AG04450 (cell line): ENCODE measurements around the gene NKAIN2. TPM values are rescaled to one million over a fixed set of nuclear protein-coding genes. Genes with fewer than 3 reads are reported as not detected.

Experiments
- CTCF ChIA-PET: fragments of 300-600, 350-600 bp; formaldehyde crosslinking; extraction: SDS; loops from one replicate; lab custom pipeline; 2022; ENCODE audit warnings: antibody characterized with exemption, inconsistent platforms; lab: Charles Lee
- POLR2A ChIA-PET: fragments of 350-600 bp; formaldehyde crosslinking; extraction: SDS; loops from one replicate; lab custom pipeline; 2021; ENCODE audit warnings: antibody characterized with exemption, inconsistent platforms; lab: Yijun Ruan, JAX
- DNase-seq: peaks from one replicate; pipeline ENCODE4 v3.0.0-alpha.2; 2011; ENCODE audit warnings: low read depth, low spot score
- H3K27ac ChIP-seq: one replicate; pipeline ENCODE4 v1.5.1; 2012; ENCODE audit warnings: low read depth, low read length, control low read depth
- H3K27me3 ChIP-seq: one replicate; pipeline ENCODE4 v1.6.0; 2012; ENCODE audit warnings: low read length; ENCODE audit not compliant: control insufficient read depth, insufficient read depth
- H3K4me3 ChIP-seq: 2 replicates; pipeline ENCODE4 v1.5.1; 2011; ENCODE audit warnings: mild to moderate bottlenecking, low read depth, low read length, control low read depth
- H3K9me3 ChIP-seq: 2 replicates; pipeline ENCODE4 v1.5.1; 2012; ENCODE audit warnings: low read length; ENCODE audit not compliant: control insufficient read depth, insufficient read depth
- polyA plus RNA-seq: library from polyadenylated mRNA; depleted of rRNA; stranded (reverse); fragments of >200 nt; gene quantifications from 2 replicates; pipeline ENCODE4 v1.2.3, GENCODE V29; 2011
- TF ChIP-seq, protein P1 (sequence below): IDR thresholded peaks from 2 replicates; pipeline ENCODE4 v1.5.1; 2011; ENCODE audit warnings: low read depth, low read length, control low read depth, inconsistent platforms

The NKAIN2 gene
- polyA plus RNA-seq, 1 experiment: not detected

DNA sequence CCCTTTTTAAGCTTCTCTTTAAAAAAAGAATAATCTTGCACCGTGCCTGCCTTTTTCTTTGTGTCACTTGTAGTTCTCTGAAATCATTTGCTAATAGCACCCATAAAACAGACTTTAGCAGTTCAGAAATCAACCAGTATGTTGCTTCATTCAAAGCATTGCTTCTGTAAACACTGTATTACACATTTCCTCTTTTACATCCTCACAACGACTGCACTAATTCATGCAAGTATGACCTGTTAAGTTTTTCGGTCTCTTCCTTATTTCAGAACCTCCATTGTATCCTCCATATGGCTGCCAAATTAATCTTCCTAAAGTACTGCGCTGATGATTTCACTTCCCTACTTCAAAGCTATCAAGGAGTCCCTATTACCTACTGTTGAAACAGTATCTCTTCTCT lies 1015.7 kb downstream of the NKAIN2 start:
- ChIA-PET POLR2A (no interaction called here), CTCF (no interaction called here)
- H3K4me3 ChIP-seq: no peak overlapping the region
- DNase-seq: no peak
- no peak overlapping the region for H3K27ac ChIP-seq
- H3K9me3 ChIP-seq: no peaks in the 10 kb centered on the region
- TF ChIP-seq, protein P1, sequence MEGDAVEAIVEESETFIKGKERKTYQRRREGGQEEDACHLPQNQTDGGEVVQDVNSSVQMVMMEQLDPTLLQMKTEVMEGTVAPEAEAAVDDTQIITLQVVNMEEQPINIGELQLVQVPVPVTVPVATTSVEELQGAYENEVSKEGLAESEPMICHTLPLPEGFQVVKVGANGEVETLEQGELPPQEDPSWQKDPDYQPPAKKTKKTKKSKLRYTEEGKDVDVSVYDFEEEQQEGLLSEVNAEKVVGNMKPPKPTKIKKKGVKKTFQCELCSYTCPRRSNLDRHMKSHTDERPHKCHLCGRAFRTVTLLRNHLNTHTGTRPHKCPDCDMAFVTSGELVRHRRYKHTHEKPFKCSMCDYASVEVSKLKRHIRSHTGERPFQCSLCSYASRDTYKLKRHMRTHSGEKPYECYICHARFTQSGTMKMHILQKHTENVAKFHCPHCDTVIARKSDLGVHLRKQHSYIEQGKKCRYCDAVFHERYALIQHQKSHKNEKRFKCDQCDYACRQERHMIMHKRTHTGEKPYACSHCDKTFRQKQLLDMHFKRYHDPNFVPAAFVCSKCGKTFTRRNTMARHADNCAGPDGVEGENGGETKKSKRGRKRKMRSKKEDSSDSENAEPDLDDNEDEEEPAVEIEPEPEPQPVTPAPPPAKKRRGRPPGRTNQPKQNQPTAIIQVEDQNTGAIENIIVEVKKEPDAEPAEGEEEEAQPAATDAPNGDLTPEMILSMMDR: no peak
- no peaks in the 10 kb centered on the region for H3K27me3 ChIP-seq

DNA sequence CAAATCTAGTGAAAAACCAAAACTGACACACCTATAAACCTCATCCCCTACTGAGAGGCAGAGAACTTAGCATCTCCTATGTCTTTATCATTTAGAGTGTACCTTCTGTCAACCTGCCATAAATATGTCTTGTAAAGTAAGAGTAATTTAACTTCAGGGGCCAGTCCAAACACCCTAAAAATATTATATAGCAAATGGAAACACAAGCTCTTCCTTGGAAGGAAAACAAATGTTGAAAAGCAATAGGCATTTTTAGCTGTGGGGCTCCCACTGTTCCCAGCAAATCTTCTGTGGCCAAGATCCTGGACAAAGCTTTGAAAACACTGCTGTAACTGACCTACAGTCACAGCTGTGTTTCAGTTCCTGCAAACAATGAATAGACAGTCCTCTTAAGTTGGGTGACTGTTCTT lies 1018.5 kb downstream of the NKAIN2 start:
- H3K9me3 ChIP-seq: no peaks in the 10 kb centered on the region
- no peaks in the 10 kb centered on the region for H3K27me3 ChIP-seq
- ChIA-PET CTCF (no interaction called here), POLR2A (no interaction called here)
- no peak overlapping the region for H3K4me3 ChIP-seq
- TF ChIP-seq, protein P1: no peak
- no peak for DNase-seq
- H3K27ac ChIP-seq: no peak overlapping the region

DNA sequence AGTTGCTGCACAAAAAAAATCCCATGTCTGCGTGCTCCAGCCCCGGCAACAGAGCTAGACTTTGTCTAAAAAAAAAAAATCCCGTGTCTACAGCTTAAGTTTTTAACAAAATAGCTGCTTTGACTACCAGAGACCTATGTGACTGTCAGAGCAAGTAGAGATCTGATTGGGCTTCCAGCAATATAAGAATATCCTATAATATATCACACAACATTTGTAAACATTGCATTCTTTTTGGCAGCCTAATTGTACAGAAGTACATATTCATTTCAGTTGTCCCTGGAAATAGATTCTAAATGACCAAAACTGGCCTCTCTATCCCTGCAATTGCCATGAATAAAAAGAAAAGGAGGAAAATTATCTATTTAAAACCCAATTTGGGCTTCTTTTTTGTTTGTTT lies 1019.1 kb downstream of the NKAIN2 start:
- CTCF ChIA-PET: no interaction called here
- H3K4me3 ChIP-seq: no peak overlapping the region
- H3K27me3 ChIP-seq: no peaks in the 10 kb centered on the region
- H3K27ac ChIP-seq: no peak overlapping the region
- POLR2A ChIA-PET: no interaction called here
- TF ChIP-seq, protein P1: no peak
- no peak for DNase-seq
- H3K9me3 ChIP-seq: no peaks in the 10 kb centered on the region

DNA sequence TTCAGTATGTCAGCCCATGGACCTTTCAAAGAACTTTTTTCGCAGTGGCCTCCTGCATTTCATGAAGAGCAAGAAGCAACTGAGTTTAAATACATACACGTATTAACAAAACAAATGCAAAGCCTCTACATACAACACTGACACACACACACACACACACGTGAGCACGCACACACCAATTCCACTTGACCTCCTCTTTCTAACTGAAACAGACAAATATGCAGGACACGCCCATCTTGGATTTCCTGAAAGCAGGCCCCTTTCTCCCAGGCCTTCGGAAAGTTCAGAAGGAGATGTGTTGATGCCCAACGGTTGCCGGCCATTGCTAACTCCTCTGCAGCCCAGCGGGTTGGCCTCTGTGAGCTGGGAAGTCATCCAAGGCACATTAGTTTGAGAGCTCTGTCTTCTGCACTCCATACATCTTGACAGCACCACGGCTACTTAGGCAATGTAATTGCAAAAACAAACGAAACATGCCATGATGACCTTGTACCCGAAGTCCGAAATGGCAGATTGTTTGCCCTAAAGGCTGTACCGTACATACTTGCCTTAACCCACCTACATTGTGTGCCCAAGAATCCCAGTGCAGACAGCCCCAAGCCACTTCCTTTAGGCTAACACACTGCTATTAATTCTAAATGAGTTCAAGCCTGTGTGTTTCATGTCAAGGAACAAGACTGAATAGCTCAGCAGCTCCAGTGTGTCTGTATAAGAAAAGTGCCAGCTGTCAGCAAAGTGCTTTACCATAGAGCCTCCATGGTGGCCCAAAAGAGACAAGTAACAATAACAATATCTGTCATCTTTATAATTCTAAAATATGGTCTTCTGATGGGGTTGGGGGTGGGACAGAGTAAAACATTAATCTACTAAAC lies 1019.8 kb downstream of the NKAIN2 start:
- Histone ChIP-seq H3K27ac (no peak overlapping the region), H3K9me3 (no peaks in the 10 kb centered on the region), H3K27me3 (no peaks in the 10 kb centered on the region), H3K4me3 (no peak overlapping the region)
- CTCF ChIA-PET: interaction anchor here (0.7 kb wide), 1 partner anchor 10 kb away, joined by 3 read pairs; no protein-coding TSS in a partner anchor
- no peak for DNase-seq
- POLR2A ChIA-PET: no interaction called here
- TF ChIP-seq, protein P1: no peak

DNA sequence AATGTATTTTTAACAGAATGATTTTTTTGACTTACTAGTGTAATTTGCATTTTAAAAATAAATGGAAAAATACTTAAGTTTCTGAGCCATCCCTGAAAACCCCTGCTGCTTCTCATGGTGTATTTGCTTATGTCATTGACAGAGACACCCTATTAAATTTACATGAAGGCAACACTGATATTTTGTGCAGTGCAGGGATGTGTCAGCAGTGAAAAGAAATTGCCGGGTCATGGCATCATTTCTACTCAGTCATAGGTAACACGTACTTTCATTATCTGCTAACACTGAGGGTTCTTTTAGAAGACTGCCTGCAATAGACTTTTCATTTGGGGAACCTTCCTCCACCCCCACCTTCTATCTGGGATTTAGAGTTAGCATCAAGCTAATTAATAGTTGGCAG lies 1021.9 kb downstream of the NKAIN2 start:
- ChIA-PET POLR2A (no interaction called here), CTCF (no interaction called here)
- H3K4me3 ChIP-seq: no peak overlapping the region
- no peak for DNase-seq
- no peaks in the 10 kb centered on the region for H3K9me3 ChIP-seq
- H3K27me3 ChIP-seq: no peaks in the 10 kb centered on the region
- no peak overlapping the region for H3K27ac ChIP-seq
- TF ChIP-seq, protein P1: no peak
